Large intestine (tissue), 3 donors: ENCODE results near the gene RPH3AL. TPM values are rescaled to one million over a fixed set of nuclear protein-coding genes. Genes with fewer than 3 reads are reported as not detected.

ENCODE experiments used
- DNase-seq, 2 donors: peaks; one replicate each; pipeline versions ENCODE4 v3.0.0 to v3.0.0-alpha.2; 2013
- H3K27ac ChIP-seq: one replicate; pipeline ENCODE4 v1.5.1; 2013; ENCODE audit warnings: low read length
- H3K27me3 ChIP-seq: 2 replicates; pipeline ENCODE4 v1.6.1; 2013; ENCODE audit warnings: low read length; ENCODE audit not compliant: control insufficient read depth, insufficient read depth
- H3K36me3 ChIP-seq: 2 replicates; pipeline ENCODE4 v1.6.1; 2013; ENCODE audit warnings: low read length; ENCODE audit not compliant: control insufficient read depth, insufficient read depth
- H3K4me1 ChIP-seq: one replicate; pipeline ENCODE4 v1.6.1; 2013; ENCODE audit warnings: low read length; ENCODE audit not compliant: control insufficient read depth, insufficient read depth
- H3K4me3 ChIP-seq: one replicate; pipeline ENCODE4 v1.5.1; 2013; ENCODE audit warnings: low read length
- H3K9me3 ChIP-seq: one replicate; pipeline ENCODE4 v1.6.1; 2013; ENCODE audit warnings: mild to moderate bottlenecking, low read depth, low read length, moderate library complexity; ENCODE audit not compliant: control insufficient read depth
- WGBS: methylation state at CpG from one replicate; pipeline ENCODE4 v1.1.5; 2013; ENCODE audit warnings: low lambda C conversion rate; ENCODE audit not compliant: insufficient coverage; 5-methylcytosine and 5-hydroxymethylcytosine counted together
- polyA plus RNA-seq: library from polyadenylated mRNA; unstranded; fragments of 120-200 nt; gene quantifications from one replicate; pipeline ENCODE4 v1.2.1, GENCODE V29; 2013

RPH3AL gene
- polyA plus RNA-seq, 1 donor = 8.2 TPM

- no peak for DNase-seq
- WGBS = no CpG with 5 or more reads among the region's 22 CpGs
These were observed 93.1 kb downstream of the RPH3AL start for GRCh38 chr17:259341-259976.

DNA sequence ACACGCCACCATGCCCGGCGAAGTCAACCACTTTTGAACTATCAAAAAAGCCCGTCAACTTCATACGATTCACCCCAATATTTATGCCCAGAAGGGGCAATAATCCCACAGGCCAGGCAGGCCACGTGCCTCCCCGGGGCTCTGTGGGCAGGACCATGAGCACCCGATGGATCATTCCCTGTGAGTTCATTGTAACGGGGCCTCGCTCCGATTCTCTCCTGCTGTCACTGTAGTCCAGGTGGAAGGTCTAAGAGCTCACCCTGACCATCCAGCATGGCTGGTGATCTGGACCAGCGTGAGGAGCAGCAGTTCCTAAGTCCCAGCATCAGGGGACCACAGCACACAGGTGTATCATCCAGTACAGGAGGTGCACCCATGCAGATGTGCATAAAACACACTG is 93.7 kb downstream of the RPH3AL start:
- Histone ChIP-seq H3K27me3 (no peaks in the 10 kb centered on the region), H3K4me1 (no peaks in the 10 kb centered on the region), H3K27ac (no peak overlapping the region), H3K4me3 (no peak overlapping the region), H3K36me3 (peaks cover 5% of the 10 kb centered on the region), H3K9me3 (peaks cover 19% of the 10 kb centered on the region)
- no peak for DNase-seq
- no CpG with 5 or more reads among the region's 12 CpGs for WGBS

More at GRCh38 chr17:259341-259976, 93.1 kb downstream of the RPH3AL start:
- no peak overlapping the region for H3K27ac ChIP-seq
- no peak overlapping the region for H3K4me3 ChIP-seq
- no peaks in the 10 kb centered on the region for H3K27me3 ChIP-seq
- peaks cover 8% of the 10 kb centered on the region for H3K36me3 ChIP-seq
- H3K9me3 ChIP-seq = peaks cover 20% of the 10 kb centered on the region
- H3K4me1 ChIP-seq = no peaks in the 10 kb centered on the region

- WGBS = no CpG with 5 or more reads among the region's 23 CpGs
- DNase-seq = no peak
- Histone ChIP-seq H3K36me3 (no peaks in the 10 kb centered on the region), H3K4me3 (no peak overlapping the region), H3K27ac (no peak overlapping the region), H3K27me3 (no peaks in the 10 kb centered on the region), H3K9me3 (peaks cover 14% of the 10 kb centered on the region), H3K4me1 (no peaks in the 10 kb centered on the region)
These were observed 94.4 kb downstream of the RPH3AL start for GRCh38 chr17:258045-258734.

DNA sequence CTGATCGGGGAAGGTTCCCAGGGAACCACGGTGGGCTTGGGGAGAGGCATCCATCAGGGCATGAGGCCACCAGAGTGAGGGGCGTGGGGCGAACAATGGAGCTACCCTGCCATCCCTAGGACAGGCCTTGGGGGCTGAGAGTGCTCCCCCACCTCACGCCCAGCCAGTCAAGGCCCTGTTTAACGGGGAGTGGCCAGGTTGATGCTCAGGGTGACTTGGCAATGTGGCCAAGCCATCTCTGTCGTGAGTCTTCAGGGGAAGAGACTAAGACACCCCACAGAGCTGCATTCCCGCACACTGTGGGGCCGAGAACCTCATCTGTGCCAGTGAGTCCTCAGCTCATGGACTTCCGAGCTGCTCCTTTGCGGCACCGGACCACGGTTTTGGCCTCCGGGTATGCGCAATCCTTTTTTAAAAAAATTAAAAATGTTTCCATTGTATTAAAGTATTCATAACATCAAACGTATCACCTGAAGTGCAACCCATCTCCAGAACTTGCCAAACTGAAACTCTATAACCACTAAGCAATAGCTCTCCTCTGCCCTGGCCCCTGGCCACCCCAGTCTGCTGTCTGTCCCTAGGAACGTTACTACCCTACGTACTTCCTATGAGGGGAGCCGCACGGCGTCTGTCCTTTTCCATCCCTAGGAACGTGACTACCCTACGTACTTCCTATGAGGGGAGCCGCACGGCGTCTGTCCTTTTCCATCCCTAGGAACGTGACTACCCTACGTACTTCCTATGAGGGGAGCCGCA is 99.3 kb downstream of the RPH3AL start:
- Histone ChIP-seq H3K27me3 (no peaks in the 10 kb centered on the region), H3K4me3 (no peak overlapping the region), H3K27ac (no peak overlapping the region), H3K36me3 (no peaks in the 10 kb centered on the region), H3K9me3 (no peaks in the 10 kb centered on the region), H3K4me1 (no peaks in the 10 kb centered on the region)
- no CpG with 5 or more reads among the region's 29 CpGs for WGBS
- no peak for DNase-seq

- Histone ChIP-seq H3K27ac (no peak overlapping the region), H3K36me3 (no peaks in the 10 kb centered on the region), H3K4me1 (no peaks in the 10 kb centered on the region), H3K4me3 (no peak overlapping the region), H3K9me3 (no peaks in the 10 kb centered on the region), H3K27me3 (no peaks in the 10 kb centered on the region)
- no peak for DNase-seq
- WGBS = no CpG with 5 or more reads among the region's 13 CpGs
These were observed 100.2 kb downstream of the RPH3AL start for GRCh38 chr17:252456-252855.

- Histone ChIP-seq H3K4me1 (no peaks in the 10 kb centered on the region), H3K4me3 (no peak overlapping the region), H3K36me3 (no peaks in the 10 kb centered on the region), H3K27ac (no peak overlapping the region), H3K27me3 (no peaks in the 10 kb centered on the region), H3K9me3 (no peaks in the 10 kb centered on the region)
- no peak for DNase-seq
- WGBS = 80% methylated on average over 1 of the region's 12 CpGs
These were observed 101.1 kb downstream of the RPH3AL start for GRCh38 chr17:251531-251930.

DNA sequence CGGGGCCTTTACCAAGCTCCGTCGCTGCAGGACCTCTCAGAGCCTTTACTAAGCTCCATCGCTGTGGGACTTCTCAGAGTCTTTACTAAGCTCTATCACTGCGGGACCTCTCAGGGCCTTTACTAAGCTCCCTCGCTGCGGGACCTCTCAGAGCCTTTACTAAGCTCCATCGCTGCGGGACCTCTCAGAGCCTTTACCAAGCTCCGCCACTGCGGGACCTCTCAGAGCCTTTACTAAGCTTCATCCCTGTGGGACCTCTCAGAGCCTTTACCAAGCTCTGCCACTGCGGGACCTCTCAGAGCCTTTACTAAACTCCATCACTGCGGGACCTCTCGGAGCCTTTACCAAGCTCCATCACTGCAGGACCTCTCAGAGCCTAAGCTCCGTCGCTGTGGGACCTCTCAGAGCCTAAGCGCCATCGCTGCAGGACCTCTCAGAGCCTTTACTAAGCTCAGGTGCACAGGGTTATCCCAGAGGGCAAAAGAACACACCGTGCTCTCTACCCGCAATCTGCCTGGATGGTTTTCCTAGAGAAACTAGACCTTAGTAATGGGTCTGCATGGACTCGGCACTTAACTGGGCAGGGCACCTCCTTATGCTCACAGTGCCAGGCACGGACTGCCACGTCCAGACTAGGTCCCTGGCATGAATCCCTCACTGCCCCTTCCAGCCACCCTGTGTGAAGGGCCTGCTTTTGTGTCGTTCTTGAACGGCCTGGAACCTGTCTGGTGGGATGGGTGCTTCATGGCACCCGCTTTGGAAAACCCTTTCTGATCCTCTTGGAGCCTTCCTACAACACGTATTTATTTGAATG is 101.9 kb downstream of the RPH3AL start:
- no peak overlapping the region for H3K27ac ChIP-seq
- no peaks in the 10 kb centered on the region for H3K9me3 ChIP-seq
- DNase-seq = no peak
- no peak overlapping the region for H3K4me3 ChIP-seq
- H3K4me1 ChIP-seq = no peaks in the 10 kb centered on the region
- H3K27me3 ChIP-seq = no peaks in the 10 kb centered on the region
- H3K36me3 ChIP-seq = no peaks in the 10 kb centered on the region
- WGBS = 100% methylated on average over 2 of the region's 27 CpGs

DNA sequence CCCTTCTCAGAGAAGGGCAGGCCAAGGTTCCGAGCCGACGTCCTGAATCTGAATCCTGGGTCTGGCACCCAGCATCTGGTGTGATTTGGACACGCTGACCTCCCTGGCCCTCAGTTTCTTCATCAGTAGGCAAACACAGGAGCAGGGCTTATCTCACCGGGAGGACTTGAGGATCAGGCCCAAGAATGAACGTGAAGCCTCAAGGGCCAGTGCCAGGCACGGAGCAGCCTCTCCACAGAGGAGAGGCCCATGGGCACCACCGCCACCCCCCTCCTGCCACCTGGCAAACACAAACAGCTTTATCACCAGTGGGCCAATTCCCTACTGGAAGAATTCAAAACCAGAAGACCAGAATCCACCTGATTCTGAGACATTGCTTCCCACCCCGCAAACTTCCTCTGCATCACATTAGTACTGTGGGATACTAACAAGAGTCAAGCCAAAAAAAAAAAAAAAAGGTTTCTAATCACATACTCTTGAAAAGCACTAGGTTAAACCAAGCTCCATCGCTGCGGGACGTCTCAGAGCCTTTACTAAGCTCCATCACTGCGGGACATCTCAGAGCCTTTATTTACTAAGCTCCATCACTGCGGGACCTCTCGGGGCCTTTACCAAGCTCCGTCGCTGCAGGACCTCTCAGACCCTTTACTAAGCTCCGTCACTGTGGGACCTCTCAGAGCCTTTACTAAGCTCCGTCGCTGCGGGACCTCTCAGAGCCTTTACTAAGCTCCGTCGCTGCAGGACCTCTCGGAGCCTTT is 103.2 kb downstream of the RPH3AL start:
- no CpG with 5 or more reads among the region's 24 CpGs for WGBS
- no peak for DNase-seq

DNA sequence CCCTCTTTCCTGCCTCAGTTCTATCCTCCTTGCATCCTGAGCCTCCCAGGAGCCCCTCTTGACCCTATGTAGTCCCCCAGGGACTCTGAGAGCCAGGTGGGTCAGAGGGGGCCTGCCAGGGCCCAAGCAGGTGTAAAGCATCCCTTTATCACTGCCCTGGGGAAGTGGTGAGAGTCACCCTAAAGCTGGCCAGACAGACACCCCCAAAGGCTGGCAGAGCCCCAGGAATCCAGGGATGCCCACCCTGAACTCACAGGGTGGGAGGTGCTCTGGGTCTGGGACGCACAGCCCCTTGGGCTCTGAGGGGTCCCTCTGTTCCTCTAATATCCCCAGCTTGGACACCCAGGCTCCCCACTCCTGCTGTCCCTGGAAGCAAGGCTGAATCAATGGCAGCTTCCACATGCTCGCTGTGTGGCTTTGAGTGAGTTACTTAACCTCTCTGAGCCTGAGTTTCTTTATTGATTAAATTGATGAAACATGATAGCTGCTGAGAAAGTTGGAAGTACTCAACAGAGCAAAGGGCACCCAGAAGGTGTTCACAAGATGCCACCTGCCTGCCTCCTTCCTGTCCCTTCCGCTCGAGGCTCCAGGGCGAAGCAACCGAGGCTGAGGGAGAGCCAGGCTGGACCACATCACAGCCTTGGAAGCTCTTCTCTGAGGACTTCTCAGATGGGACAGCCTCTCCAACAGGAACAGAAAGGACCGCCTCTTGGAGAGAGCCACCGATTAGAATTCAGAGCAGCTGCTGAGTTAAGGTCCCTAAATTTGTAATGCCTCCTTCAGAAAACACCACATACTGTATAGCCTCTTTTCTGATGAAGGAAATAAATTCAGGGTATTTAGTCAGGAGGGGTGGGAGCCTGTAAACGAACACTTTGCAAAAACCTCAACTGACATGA is 104.0 kb downstream of the RPH3AL start:
- no CpG with 5 or more reads among the region's 9 CpGs for WGBS
- peaks cover 7% of the 10 kb centered on the region for H3K36me3 ChIP-seq
- no peaks in the 10 kb centered on the region for H3K4me1 ChIP-seq
- no peak overlapping the region for H3K4me3 ChIP-seq
- no peaks in the 10 kb centered on the region for H3K27me3 ChIP-seq
- DNase-seq = no peak
- H3K9me3 ChIP-seq = no peaks in the 10 kb centered on the region
- no peak overlapping the region for H3K27ac ChIP-seq

More for the DNA sequence above, 103.2 kb downstream of the RPH3AL start:
- no peak overlapping the region for H3K27ac ChIP-seq
- no peak overlapping the region for H3K4me3 ChIP-seq
- no peaks in the 10 kb centered on the region for H3K4me1 ChIP-seq
- no peaks in the 10 kb centered on the region for H3K27me3 ChIP-seq
- peaks cover 7% of the 10 kb centered on the region for H3K36me3 ChIP-seq
- H3K9me3 ChIP-seq = no peaks in the 10 kb centered on the region
